ENCODE measurements around the gene TGFBR1.

DNA sequence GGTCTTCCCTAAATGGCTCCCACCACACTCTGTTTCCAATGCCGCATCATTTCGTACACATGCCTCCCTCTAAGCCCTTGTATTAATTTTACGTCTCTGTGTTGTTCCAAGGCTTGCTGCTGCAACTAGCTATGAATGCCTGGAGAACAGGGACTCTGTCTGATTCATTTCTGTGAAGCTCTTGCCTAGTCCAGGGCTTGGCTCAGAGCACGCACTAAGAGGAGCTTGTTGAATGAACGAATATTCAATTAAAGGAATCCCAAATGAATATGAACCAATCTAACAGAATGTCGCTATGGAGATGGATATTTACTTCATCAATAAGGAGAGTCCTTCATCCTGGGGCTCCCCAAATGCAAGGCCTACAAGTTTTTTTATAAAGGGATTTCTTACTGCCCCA is 55.3 kb downstream of the TGFBR1 start:
- TF ChIP-seq POLR2A (IDR thresholded peaks at IDR 0.05) (no peak), CTCF (IDR thresholded peaks at IDR 0.05) (no peak)
